CD4-positive, alpha-beta T cell treated with Interferon gamma for 1 hour (primary cell): Measurements from ENCODE around the gene BRAT1.
"Not testable (repeated sequence)": the region's sequence is repeated elsewhere in the genome, so short reads cannot be mapped to it uniquely, and the experiment has no call there.

Experiments used
- DNase-seq: peaks from one replicate; pipeline ENCODE4 v3.0.0-alpha.2; 2020

Gene BRAT1

DNA sequence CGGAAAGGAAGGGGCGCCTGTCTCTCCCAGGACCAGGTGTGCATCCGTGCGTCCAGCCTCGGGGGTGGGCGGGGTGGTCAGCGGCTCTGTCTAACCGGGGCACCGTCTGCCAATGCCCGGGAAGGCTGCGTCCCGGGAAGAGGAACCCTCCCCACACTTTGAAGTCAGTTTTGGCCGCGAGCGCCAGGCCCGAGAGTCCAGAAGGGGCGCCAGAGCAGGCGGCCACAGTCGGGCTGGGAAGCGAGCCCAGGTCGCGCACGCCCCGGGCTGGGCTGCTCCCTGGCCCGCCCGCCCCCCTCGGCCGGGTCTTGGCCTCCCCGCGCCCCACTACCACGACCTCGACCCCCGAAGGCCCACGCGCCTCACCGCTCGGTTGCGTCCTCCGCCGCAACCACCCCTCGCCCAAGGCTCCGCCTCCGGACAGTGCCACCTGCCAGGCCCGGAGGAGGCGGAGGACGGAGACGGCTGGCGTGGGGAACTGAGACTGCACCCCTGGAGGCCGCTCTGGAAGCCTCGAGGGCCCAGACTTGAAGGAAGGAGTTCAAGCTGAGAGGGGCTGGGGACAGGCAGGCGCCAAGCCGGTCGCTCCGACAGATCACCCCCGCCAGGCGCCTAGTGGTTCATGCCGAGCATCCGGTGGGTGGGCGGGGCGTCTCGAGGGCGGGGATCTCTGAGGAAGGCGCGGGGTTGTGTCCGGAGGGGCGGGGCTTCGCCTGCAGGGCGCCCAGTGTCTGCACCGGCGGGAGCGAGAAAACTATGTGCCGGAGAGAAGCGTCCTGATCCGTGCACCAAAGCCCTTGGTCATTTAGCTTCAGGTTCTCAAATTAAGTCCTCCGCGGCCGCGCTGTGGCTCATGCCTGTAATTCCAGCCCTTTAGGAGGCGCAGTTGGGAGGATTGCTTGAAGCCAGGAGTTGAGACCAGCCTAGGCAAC lies at the start of gene BRAT1:
Gene BRAT1 (minus strand): TSS at position 404 of the 932 bp plus-strand sequence. CDS start 1,093 bp downstream, outside the sequence.
- DNase-seq: peak; percentile 91

GRCh38 chr7:2604608-2605174 lies 49.4 kb upstream of the BRAT1 start:
- DNase-seq: no peak

GRCh38 chr7:2603044-2603965 lies 48.0 kb upstream of the BRAT1 start:
- DNase-seq: no peak

DNA sequence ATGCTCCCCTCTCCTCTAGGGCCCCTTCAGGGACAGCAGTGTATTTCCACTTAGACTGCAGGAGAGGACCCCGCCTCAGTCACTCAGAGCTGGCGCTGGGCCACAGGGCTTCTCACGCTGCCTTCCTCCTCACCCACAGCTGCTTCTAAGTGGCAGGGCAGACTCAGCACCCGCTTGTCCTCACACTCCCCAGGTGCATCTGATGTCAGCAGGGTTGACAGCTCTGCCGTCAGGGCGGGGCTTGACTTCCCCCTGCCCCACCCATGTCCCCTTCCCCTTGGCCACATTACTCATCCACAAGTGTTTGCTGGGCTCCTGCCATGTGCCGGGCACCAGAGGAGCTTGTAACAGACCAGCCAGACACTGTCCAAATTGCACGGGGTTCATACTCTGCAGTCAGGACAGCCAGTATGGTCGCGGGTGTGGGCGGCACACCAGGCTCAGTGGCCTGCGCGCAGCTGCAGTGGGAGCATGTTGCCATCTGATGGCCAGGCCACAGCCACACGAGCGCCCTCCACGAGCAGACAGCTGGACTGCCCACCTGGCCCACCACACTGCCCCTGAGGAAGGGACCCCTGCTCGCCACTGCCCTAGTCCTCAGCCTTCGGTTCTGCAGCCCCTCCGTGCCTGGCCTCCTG lies 47.2 kb upstream of the BRAT1 start:
- DNase-seq: peak; percentile 15

DNA sequence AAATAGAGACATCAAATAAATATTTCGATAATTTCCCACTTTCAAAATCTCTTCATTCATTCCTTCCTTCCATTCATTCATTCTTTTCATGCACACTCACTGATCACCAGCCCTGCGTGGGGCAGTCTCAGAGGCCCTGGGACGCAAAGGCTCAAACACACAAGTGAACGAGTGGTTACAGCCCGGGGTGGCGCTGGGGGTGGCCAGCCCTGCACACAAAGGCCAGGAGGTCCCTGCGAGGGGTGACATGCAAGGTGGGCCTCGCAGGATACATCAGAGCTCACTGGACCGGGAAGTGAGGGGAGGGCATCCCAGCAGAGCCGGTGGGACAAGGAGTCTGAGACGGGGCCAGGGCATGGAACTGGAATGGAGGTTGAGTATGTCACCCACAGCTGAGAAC lies 46.6 kb upstream of the BRAT1 start:
- no peak for DNase-seq

GRCh38 chr7:2601065-2601464 lies 45.7 kb upstream of the BRAT1 start:
- no peak for DNase-seq

GRCh38 chr7:2598154-2598823 lies 43.0 kb upstream of the BRAT1 start:
- no peak for DNase-seq

DNA sequence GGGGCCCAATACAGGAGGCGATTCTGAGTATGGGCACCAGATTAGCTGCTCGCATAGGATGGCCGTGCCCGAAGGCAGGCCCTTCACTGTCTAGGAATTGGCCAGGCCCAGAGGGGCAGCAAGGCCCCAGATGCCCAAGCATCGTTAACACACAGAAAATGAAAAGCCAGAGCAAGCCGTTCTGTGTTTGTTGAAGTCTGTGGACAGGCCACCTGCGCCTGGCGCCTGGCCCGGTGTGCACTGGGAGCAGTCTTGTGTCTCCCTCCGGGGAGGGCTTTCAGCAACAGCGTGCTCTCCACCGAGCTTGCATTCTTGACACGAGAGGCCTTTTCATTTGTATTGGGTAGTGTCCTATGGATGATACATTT lies 41.9 kb upstream of the BRAT1 start:
- DNase-seq: no peak

- no peak for DNase-seq
These were observed 41.3 kb upstream of the BRAT1 start for GRCh38 chr7:2596464-2597272.

- DNase-seq: no peak
These were observed 40.0 kb upstream of the BRAT1 start for GRCh38 chr7:2595258-2595860.

GRCh38 chr7:2594599-2594998 lies 39.3 kb upstream of the BRAT1 start:
- DNase-seq: no peak

- DNase-seq: no peak
These were observed 37.9 kb upstream of the BRAT1 start for GRCh38 chr7:2593036-2593727.

DNA sequence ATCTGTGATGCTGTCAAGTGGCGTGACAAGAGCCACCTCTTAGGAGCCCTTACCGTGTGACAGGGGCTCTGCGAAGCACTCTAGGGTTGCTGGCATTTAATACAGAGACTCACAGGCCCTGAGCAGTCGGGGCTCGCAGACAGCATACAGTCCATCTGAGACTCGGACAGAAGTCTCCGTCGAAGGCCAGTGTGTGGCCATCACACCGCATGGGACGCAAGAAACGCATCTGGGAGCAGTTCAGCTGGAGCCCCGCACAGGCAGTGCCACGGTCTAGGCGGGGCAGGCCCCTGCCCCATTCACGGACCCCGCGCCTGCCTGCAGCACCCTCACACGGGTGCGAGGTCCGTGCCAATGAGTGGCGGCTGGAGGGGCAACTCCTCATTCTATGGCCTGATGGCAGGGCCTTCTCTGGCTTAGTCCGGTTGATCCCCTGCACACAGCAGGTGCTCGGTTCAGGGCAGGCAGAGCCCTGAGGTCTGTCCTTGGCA lies 37.1 kb upstream of the BRAT1 start:
- no peak for DNase-seq

DNA sequence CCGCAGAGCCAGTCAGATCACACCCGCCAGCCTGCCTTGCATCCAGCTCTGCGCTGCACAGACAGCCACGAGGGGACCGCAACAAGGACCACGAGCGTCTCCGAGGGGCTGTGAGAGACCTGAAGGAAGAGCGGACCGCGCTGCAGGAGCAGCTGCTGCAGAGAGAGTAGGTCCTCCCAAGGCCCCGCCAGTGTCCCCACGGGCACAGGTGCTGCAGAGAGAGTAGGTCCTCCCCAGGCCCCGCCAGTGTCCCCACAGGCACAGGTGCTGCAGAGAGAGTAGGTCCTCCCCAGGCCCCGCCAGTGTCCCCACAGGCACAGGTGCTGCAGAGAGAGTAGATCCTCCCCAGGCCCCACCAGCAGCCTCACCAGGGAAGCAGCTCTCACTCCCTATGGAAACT lies 34.6 kb upstream of the BRAT1 start:
- not testable (repeated sequence) for DNase-seq

GRCh38 chr7:2589341-2589740 lies 34.0 kb upstream of the BRAT1 start:
- no peak for DNase-seq

DNA sequence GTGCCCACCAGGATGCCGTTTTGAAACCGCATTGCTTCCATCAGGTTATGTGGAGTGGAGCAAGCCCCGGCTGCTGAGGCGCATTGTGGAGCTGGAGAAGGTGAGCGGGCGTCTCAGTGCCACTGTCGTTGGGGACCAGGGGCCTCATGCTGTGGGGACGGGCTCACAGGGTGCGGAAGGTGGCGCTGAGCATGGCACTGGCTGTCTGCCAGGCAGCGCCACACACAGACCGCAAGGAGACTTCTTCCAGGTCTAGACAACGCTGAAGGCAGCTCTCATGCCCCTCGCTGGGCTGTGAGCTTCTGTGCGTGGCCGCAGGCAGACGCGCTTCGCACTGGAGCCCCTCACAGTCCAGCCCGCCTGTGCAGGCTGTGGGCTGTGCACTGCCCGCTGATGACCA lies 32.5 kb upstream of the BRAT1 start:
- DNase-seq: no peak

- no peak for DNase-seq
These were observed 31.8 kb upstream of the BRAT1 start for GRCh38 chr7:2587134-2587533.

GRCh38 chr7:2586326-2587020 lies 31.1 kb upstream of the BRAT1 start:
- DNase-seq: no peak

DNA sequence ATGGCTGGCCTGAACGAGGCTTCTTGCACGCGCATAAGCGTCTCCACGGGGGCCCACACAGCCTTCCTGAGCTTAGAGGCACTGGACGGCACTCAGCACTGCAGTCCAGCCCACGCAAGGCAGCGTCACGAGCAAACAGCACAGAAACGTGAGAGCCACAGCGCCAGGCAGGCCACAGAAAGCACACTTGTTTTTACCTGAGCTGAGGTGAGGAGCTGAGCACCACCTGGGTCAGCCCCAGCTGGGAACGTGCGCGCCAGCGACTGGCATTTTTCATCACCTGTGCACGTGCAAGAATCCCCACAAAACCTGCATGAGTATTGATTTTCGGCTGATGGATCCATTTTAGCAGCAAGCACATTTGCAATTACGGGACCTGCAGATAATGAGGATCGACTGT lies 30.1 kb upstream of the BRAT1 start:
- no peak for DNase-seq
